ENCODE measurements around the gene MBNL1. TPM values are rescaled to one million over a fixed set of nuclear protein-coding genes. Genes with fewer than 3 reads are reported as not detected.

MBNL1 gene
- polyA plus RNA-seq, 3 donors: 190 to 204 (median 191) TPM

DNA sequence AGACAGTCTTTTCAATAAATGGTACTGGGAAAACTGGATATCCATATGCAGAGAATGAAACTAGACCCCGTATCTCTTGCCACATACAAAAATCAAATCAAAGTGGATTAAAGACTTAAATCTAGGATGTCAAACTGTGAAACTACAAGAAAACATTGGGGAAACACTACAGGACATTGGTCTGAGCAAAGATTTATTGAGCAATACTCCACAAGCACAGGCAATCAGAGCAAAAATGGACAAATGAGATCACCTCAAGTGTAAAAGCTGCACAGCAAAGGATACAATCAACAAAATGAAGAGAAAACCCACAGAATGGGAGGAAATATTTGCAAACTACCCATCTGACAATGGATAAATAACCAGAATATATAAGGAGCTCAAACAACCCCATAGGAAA lies 38.4 kb upstream of the MBNL1 start:
- Histone ChIP-seq H3K27me3 (ENCODE audit: control insufficient read depth in 2 of 2, insufficient read depth in 2 of 2, low read length in 2 of 2) (no peaks in the 10 kb centered on the region), H3K36me3 (replicated peaks in 1 of 2; ENCODE audit: control insufficient read depth in 1 of 2, insufficient read depth in 2 of 2, low read length in 2 of 2) (no peaks in the 10 kb centered on the region), H3K4me2 (replicated peaks; ENCODE audit: extremely low read depth, low read length, poor library complexity, severe bottlenecking) (no peak overlapping the region), H3K4me1 (ENCODE audit: control insufficient read depth in 1 of 2, insufficient read depth in 2 of 2, low read length in 2 of 2) (peaks cover 6 to 7% of the 10 kb centered on the region in 2 donors), H3K4me3 (replicated peaks in 1 of 3; ENCODE audit: low read depth in 2 of 3, low read length in 3 of 3) (no peak overlapping the region), H3K27ac (ENCODE audit: low read depth in 1 of 2, low read length in 2 of 2) (no peak overlapping the region), H3K9me3 (replicated peaks in 1 of 2; ENCODE audit: control insufficient read depth in 1 of 2, insufficient read depth in 1 of 2, low read length in 2 of 2) (no peaks in the 10 kb centered on the region), H3K79me2 (ENCODE audit: insufficient read depth, low read length) (no peaks in the 10 kb centered on the region), H4K20me1 (ENCODE audit: insufficient read depth, low read length) (no peaks in the 10 kb centered on the region), H3K9ac (ENCODE audit: insufficient read depth, low read length, poor library complexity, severe bottlenecking) (no peak overlapping the region), H2AFZ (ENCODE audit: insufficient read depth, low read depth, low read length, poor library complexity, severe bottlenecking) (no peak overlapping the region)
- intact Hi-C loops (cut with micrococcal nuclease): no loop called here
- TF ChIP-seq, protein P1, sequence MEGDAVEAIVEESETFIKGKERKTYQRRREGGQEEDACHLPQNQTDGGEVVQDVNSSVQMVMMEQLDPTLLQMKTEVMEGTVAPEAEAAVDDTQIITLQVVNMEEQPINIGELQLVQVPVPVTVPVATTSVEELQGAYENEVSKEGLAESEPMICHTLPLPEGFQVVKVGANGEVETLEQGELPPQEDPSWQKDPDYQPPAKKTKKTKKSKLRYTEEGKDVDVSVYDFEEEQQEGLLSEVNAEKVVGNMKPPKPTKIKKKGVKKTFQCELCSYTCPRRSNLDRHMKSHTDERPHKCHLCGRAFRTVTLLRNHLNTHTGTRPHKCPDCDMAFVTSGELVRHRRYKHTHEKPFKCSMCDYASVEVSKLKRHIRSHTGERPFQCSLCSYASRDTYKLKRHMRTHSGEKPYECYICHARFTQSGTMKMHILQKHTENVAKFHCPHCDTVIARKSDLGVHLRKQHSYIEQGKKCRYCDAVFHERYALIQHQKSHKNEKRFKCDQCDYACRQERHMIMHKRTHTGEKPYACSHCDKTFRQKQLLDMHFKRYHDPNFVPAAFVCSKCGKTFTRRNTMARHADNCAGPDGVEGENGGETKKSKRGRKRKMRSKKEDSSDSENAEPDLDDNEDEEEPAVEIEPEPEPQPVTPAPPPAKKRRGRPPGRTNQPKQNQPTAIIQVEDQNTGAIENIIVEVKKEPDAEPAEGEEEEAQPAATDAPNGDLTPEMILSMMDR (IDR thresholded peaks at IDR 0.05): no peak
- peaks cover 0 to 2% (median 1%) of the 10 kb centered on the region in 3 donors for H3K27me3 Mint-ChIP-seq (ENCODE audit: low read depth in 3 of 3)
- no peaks in the 10 kb centered on the region for H3K36me3 Mint-ChIP-seq
- no CpG with 5 or more reads among the region's 1 CpG for WGBS (ENCODE audit: insufficient coverage)
- peak in 2 of 3 donors; percentile 28 to 47 for DNase-seq
- H3K9me3 Mint-ChIP-seq: no peaks in the 10 kb centered on the region
- H3K4me1 Mint-ChIP-seq: peaks cover 22% of the 10 kb centered on the region
- H3K4me3 Mint-ChIP-seq: no peak overlapping the region
- H3K27ac Mint-ChIP-seq: peak overlapping the region in 1 of 7 donors; percentile 1

DNA sequence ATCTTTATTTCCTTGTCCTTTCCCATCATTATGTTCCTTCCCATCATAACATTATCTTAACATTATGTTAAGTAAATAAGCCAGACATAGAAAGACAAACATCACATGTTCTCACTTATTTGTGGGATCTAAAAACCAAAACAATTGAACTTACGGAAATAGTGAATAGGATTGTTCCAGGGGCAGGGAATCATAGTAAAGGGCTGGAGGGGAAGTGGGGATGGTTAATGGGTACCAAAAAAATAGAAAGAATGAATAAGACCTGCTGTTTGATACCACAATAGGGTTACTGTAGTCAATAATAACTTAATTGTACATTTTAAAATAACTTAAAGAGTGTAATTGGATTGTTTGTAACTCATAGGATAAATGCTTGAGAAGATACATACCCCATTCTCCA lies 36.7 kb upstream of the MBNL1 start:
- peaks cover 31% of the 10 kb centered on the region for H3K4me1 Mint-ChIP-seq
- intact Hi-C loops (cut with micrococcal nuclease): no loop called here
- peaks cover 0 to 2% (median 0%) of the 10 kb centered on the region in 3 donors for H3K27me3 Mint-ChIP-seq (ENCODE audit: low read depth in 3 of 3)
- Histone ChIP-seq H3K4me1 (ENCODE audit: control insufficient read depth in 1 of 2, insufficient read depth in 2 of 2, low read length in 2 of 2) (peaks cover 17 to 19% of the 10 kb centered on the region in 2 donors), H3K4me2 (replicated peaks; ENCODE audit: extremely low read depth, low read length, poor library complexity, severe bottlenecking) (no peak overlapping the region), H3K36me3 (replicated peaks in 1 of 2; ENCODE audit: control insufficient read depth in 1 of 2, insufficient read depth in 2 of 2, low read length in 2 of 2) (no peaks in the 10 kb centered on the region), H3K79me2 (ENCODE audit: insufficient read depth, low read length) (no peaks in the 10 kb centered on the region), H3K9me3 (replicated peaks in 1 of 2; ENCODE audit: control insufficient read depth in 1 of 2, insufficient read depth in 1 of 2, low read length in 2 of 2) (no peaks in the 10 kb centered on the region), H3K4me3 (replicated peaks in 1 of 3; ENCODE audit: low read depth in 2 of 3, low read length in 3 of 3) (no peak overlapping the region), H3K9ac (ENCODE audit: insufficient read depth, low read length, poor library complexity, severe bottlenecking) (no peak overlapping the region), H3K27ac (ENCODE audit: low read depth in 1 of 2, low read length in 2 of 2) (no peak overlapping the region), H2AFZ (ENCODE audit: insufficient read depth, low read depth, low read length, poor library complexity, severe bottlenecking) (no peak overlapping the region), H3K27me3 (ENCODE audit: control insufficient read depth in 2 of 2, insufficient read depth in 2 of 2, low read length in 2 of 2) (no peaks in the 10 kb centered on the region), H4K20me1 (ENCODE audit: insufficient read depth, low read length) (no peaks in the 10 kb centered on the region)
- no peaks in the 10 kb centered on the region for H3K36me3 Mint-ChIP-seq
- H3K9me3 Mint-ChIP-seq: no peaks in the 10 kb centered on the region
- DNase-seq: no peak
- TF ChIP-seq, protein P1 (IDR thresholded peaks at IDR 0.05): no peak
- no peak overlapping the region for H3K27ac Mint-ChIP-seq
- no CpG with 5 or more reads among the region's 1 CpG for WGBS (ENCODE audit: insufficient coverage)
- no peak overlapping the region for H3K4me3 Mint-ChIP-seq
